GM23338 (cell line): ENCODE measurements around the gene SERPING1. TPM values are rescaled to one million over a fixed set of nuclear protein-coding genes. Genes with fewer than 3 reads are reported as not detected.

ENCODE experiments used
- ATAC-seq: fragments of 200-7000 bp; cut with Tn5 transposase; 3 replicates; pipeline ENCODE4 v1.9.1; 2020
- DNase-seq: peaks from one replicate; pipeline ENCODE4 v3.0.0-alpha.2; 2015; ENCODE audit warnings: low spot score
- H2AFZ ChIP-seq: fragments of 200-600 bp; sonication (generic); 2 replicates; pipeline ENCODE4 v1.8.0; 2016; ENCODE audit warnings: antibody characterized with exemption, mild to moderate bottlenecking, moderate library complexity
- H3F3A ChIP-seq: fragments of 200-600 bp; sonication (generic); replicated peaks from 2 replicates; pipeline ENCODE4 v1.8.0; 2017; ENCODE audit warnings: antibody characterized with exemption, mixed run types, low read depth
- H3K27ac ChIP-seq: fragments of 200-600 bp; sonication (generic); 2 replicates; pipeline ENCODE4 v1.6.1; 2016; ENCODE audit warnings: low read depth
- H3K27me3 ChIP-seq: fragments of 200-600 bp; sonication (generic); 2 replicates; pipeline ENCODE4 v1.8.0; 2016; ENCODE audit warnings: mild to moderate bottlenecking, mixed run types, moderate library complexity; ENCODE audit not compliant: insufficient read depth
- H3K36me3 ChIP-seq: fragments of 200-600 bp; sonication (generic); 2 replicates; pipeline ENCODE4 v1.8.0; 2016; ENCODE audit warnings: mild to moderate bottlenecking; ENCODE audit not compliant: insufficient read depth
- H3K4me1 ChIP-seq: fragments of 200-600 bp; sonication (generic); 2 replicates; pipeline ENCODE4 v1.8.0; 2016; ENCODE audit warnings: mild to moderate bottlenecking, moderate library complexity; ENCODE audit not compliant: insufficient read depth
- H3K4me2 ChIP-seq: fragments of 200-600 bp; sonication (generic); 2 replicates; pipeline ENCODE4 v1.7.1; 2017; ENCODE audit warnings: mixed run types
- H3K4me3 ChIP-seq: fragments of 200-600 bp; sonication (generic); 2 replicates; pipeline ENCODE4 v1.6.1; 2016; ENCODE audit warnings: mixed run types
- H3K79me2 ChIP-seq: fragments of 200-600 bp; sonication (generic); replicated peaks from 2 replicates; pipeline ENCODE4 v1.8.0; 2017; ENCODE audit warnings: mild to moderate bottlenecking; ENCODE audit not compliant: insufficient read depth
- H3K9me2 ChIP-seq: fragments of 200-600 bp; sonication (generic); 2 replicates; pipeline ENCODE4 v1.8.0; 2017; ENCODE audit not compliant: insufficient read depth
- H4K20me1 ChIP-seq: fragments of 200-600 bp; sonication (generic); replicated peaks from 2 replicates; pipeline ENCODE4 v1.8.0; 2017; ENCODE audit warnings: mild to moderate bottlenecking; ENCODE audit not compliant: insufficient read depth
- H3K27ac Mint-ChIP-seq: 2 replicates; pipeline ENCODE4 v1.8.0; 2020; ENCODE audit warnings: inconsistent platforms, mild to moderate bottlenecking, moderate library complexity, mixed read lengths
- H3K27me3 Mint-ChIP-seq: 3 replicates; pipeline ENCODE4 v1.8.0; 2022; ENCODE audit warnings: low read depth, mild to moderate bottlenecking, moderate library complexity, mixed read lengths, inconsistent platforms; ENCODE audit not compliant: insufficient read depth, poor library complexity
- H3K36me3 Mint-ChIP-seq: 3 replicates; pipeline ENCODE4 v1.8.0; 2021; ENCODE audit warnings: low read depth, mild to moderate bottlenecking, inconsistent platforms, moderate library complexity, mixed read lengths
- H3K4me1 Mint-ChIP-seq: 3 replicates; pipeline ENCODE4 v1.8.0; 2020; ENCODE audit warnings: mild to moderate bottlenecking, inconsistent platforms, mixed read lengths
- H3K4me3 Mint-ChIP-seq: 3 replicates; pipeline ENCODE4 v1.8.0; 2021; ENCODE audit warnings: moderate library complexity, mild to moderate bottlenecking, inconsistent platforms, mixed read lengths
- H3K9me3 Mint-ChIP-seq: 3 replicates; pipeline ENCODE4 v1.8.0; 2020; ENCODE audit warnings: moderate library complexity, mild to moderate bottlenecking, inconsistent platforms, mixed read lengths
- STAT1 ChIP-seq: IDR thresholded peaks from one replicate; pipeline ENCODE4 v1.6.1; 2016; ENCODE audit warnings: antibody characterized with exemption; ENCODE audit not compliant: unreplicated experiment
- polyA plus RNA-seq: library from polyadenylated mRNA; unstranded; fragments of >200 nt; fragmentation: Nextera tagmentation; extraction: Ambion mirVana; gene quantifications from 2 replicates; pipeline ENCODE4 v1.2.1, GENCODE V29; 2016
- total RNA-seq: library from RNA; depleted of rRNA; stranded (reverse); fragments of >200 nt; shearing (Covaris generic); gene quantifications from 2 replicates; pipeline ENCODE4 v1.2.3, GENCODE V29; 2014
- TF ChIP-seq, protein P1 (sequence below), 2 experiments: fragments of 200-600 bp in 1 of 2; sonication (generic) in 1 of 2; conservative IDR thresholded peaks; 2 replicates each; pipeline versions ENCODE4 v1.5.1 to v1.6.1; 2016 to 2017; ENCODE audit warnings: antibody characterized with exemption in 2 of 2, low read depth in 2 of 2, mild to moderate bottlenecking in 2 of 2, moderate library complexity in 1 of 2
- TF ChIP-seq, protein P2 (sequence below): fragments of 250-450 bp; sonication (Bioruptor Pico); IDR thresholded peaks from 2 replicates; pipeline ENCODE4 v1.5.0; 2020; ENCODE audit warnings: mild to moderate bottlenecking, moderate library complexity

The SERPING1 gene
- total and polyA plus RNA-seq, 2 experiments from 2014 or later, result 42.3 to 54.7 TPM

DNA sequence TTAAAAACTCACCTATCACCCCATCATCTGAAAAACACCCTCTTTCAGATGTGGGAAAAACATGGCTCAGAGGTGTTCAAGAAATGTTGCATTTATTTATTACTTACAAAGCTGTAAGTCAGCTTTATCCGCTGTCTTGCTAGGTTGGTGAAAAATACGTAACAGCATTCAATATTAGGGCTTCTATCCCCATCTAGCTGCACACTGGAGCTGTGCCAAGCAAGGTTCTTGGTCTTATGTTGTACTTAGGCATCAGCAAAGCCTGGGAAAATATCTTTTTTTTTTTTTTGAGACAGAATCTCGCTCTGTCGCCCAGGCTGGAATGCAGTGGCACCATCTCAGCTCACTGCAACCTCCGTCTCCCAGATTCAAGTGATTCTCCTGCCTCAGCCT, 7.5 kb downstream of the SERPING1 start:
- H3K4me2 ChIP-seq, result no peak overlapping the region
- Mint-ChIP-seq H3K27me3 (peaks cover 6% of the 10 kb centered on the region), H3K9me3 (no peaks in the 10 kb centered on the region; the same call in 2 of the 3 replicates), H3K4me1 (peaks cover 7% of the 10 kb centered on the region; the same call in 2 of the 3 replicates), H3K4me3 (no peak overlapping the region), H3K36me3 (peaks cover 30% of the 10 kb centered on the region), H3K27ac (no peak overlapping the region)
- DNase-seq (no peak), ATAC-seq (no peak)
- H4K20me1 ChIP-seq, result no peaks in the 10 kb centered on the region
- 0 out of 2 replicates have a peak, but pooled peaks cover 6% of the 10 kb centered on the region for H3K4me1 ChIP-seq
- 0 out of 2 replicates have a peak, but pooled peaks cover 6% of the 10 kb centered on the region for H3F3A ChIP-seq
- no peaks in the 10 kb centered on the region for H3K27me3 ChIP-seq
- no peak overlapping the region for H3K27ac ChIP-seq
- H3K36me3 ChIP-seq, result peaks cover 6% of the 10 kb centered on the region; the same call in 1 of the 2 replicates
- no peaks in the 10 kb centered on the region for H3K9me2 ChIP-seq
- TF ChIP-seq, protein P1, sequence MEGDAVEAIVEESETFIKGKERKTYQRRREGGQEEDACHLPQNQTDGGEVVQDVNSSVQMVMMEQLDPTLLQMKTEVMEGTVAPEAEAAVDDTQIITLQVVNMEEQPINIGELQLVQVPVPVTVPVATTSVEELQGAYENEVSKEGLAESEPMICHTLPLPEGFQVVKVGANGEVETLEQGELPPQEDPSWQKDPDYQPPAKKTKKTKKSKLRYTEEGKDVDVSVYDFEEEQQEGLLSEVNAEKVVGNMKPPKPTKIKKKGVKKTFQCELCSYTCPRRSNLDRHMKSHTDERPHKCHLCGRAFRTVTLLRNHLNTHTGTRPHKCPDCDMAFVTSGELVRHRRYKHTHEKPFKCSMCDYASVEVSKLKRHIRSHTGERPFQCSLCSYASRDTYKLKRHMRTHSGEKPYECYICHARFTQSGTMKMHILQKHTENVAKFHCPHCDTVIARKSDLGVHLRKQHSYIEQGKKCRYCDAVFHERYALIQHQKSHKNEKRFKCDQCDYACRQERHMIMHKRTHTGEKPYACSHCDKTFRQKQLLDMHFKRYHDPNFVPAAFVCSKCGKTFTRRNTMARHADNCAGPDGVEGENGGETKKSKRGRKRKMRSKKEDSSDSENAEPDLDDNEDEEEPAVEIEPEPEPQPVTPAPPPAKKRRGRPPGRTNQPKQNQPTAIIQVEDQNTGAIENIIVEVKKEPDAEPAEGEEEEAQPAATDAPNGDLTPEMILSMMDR (conservative IDR thresholded peaks at IDR 0.05; ENCODE audit: low read depth in 2 of 2), result peak in 1 of 2 experiments; percentile 28; a peak in 1 of 4 replicates
- TF ChIP-seq, protein P2, sequence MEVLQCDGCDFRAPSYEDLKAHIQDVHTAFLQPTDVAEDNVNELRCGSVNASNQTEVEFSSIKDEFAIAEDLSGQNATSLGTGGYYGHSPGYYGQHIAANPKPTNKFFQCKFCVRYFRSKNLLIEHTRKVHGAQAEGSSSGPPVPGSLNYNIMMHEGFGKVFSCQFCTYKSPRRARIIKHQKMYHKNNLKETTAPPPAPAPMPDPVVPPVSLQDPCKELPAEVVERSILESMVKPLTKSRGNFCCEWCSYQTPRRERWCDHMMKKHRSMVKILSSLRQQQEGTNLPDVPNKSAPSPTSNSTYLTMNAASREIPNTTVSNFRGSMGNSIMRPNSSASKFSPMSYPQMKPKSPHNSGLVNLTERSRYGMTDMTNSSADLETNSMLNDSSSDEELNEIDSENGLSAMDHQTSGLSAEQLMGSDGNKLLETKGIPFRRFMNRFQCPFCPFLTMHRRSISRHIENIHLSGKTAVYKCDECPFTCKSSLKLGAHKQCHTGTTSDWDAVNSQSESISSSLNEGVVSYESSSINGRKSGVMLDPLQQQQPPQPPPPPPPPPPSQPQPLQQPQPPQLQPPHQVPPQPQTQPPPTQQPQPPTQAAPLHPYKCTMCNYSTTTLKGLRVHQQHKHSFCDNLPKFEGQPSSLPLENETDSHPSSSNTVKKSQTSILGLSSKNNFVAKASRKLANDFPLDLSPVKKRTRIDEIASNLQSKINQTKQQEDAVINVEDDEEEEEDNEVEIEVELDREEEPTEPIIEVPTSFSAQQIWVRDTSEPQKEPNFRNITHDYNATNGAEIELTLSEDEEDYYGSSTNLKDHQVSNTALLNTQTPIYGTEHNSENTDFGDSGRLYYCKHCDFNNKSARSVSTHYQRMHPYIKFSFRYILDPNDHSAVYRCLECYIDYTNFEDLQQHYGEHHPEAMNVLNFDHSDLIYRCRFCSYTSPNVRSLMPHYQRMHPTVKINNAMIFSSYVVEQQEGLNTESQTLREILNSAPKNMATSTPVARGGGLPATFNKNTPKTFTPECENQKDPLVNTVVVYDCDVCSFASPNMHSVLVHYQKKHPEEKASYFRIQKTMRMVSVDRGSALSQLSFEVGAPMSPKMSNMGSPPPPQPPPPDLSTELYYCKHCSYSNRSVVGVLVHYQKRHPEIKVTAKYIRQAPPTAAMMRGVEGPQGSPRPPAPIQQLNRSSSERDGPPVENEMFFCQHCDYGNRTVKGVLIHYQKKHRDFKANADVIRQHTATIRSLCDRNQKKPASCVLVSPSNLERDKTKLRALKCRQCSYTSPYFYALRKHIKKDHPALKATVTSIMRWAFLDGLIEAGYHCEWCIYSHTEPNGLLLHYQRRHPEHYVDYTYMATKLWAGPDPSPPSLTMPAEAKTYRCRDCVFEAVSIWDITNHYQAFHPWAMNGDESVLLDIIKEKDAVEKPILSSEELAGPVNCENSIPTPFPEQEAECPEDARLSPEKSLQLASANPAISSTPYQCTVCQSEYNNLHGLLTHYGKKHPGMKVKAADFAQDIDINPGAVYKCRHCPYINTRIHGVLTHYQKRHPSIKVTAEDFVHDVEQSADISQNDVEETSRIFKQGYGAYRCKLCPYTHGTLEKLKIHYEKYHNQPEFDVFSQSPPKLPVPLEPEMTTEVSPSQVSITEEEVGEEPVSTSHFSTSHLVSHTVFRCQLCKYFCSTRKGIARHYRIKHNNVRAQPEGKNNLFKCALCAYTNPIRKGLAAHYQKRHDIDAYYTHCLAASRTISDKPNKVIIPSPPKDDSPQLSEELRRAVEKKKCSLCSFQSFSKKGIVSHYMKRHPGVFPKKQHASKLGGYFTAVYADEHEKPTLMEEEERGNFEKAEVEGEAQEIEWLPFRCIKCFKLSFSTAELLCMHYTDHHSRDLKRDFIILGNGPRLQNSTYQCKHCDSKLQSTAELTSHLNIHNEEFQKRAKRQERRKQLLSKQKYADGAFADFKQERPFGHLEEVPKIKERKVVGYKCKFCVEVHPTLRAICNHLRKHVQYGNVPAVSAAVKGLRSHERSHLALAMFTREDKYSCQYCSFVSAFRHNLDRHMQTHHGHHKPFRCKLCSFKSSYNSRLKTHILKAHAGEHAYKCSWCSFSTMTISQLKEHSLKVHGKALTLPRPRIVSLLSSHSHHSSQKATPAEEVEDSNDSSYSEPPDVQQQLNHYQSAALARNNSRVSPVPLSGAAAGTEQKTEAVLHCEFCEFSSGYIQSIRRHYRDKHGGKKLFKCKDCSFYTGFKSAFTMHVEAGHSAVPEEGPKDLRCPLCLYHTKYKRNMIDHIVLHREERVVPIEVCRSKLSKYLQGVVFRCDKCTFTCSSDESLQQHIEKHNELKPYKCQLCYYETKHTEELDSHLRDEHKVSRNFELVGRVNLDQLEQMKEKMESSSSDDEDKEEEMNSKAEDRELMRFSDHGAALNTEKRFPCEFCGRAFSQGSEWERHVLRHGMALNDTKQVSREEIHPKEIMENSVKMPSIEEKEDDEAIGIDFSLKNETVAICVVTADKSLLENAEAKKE (CRISPR knock-in tag), result no peak
- no peak for TF ChIP-seq STAT1
- no peak overlapping the region for H2AFZ ChIP-seq
- no peaks in the 10 kb centered on the region for H3K79me2 ChIP-seq
- no peak overlapping the region for H3K4me3 ChIP-seq
